ENCODE results near the gene UCK1.

- TF ChIP-seq CTCF (conservative IDR thresholded peaks at IDR 0.05) = no peak
- no peak for TF ChIP-seq EZH2 (IDR thresholded peaks at IDR 0.05; ENCODE audit: low read depth)
Measured at GRCh38 chr9:131525643-131526565, 5.2 kb downstream of the UCK1 start.
